Gastrocnemius medialis (tissue), 4 donors: Measurements from ENCODE around the gene CTU2. TPM values are rescaled to one million over a fixed set of nuclear protein-coding genes. Genes with fewer than 3 reads are reported as not detected.

Experiments
- ATAC-seq, 2 donors: fragments of 150-250 bp; one replicate each; pipeline ENCODE4 v1.9.1; 2016
- DNase-seq, 2 donors: peaks; one replicate each; pipeline ENCODE4 v3.0.0-alpha.2; 2019
- H3K27ac ChIP-seq, 4 donors: fragments of 200-600 bp; sonication (generic); 1 replicate in 1 of 4; 2 replicates in 3 of 4; pipeline ENCODE4 v1.5.1; 2016 to 2018; ENCODE audit warnings: mild to moderate bottlenecking in 2 of 4, moderate library complexity in 1 of 4
- H3K27me3 ChIP-seq, 3 donors: fragments of 200-600 bp; sonication (generic) in 2 of 3; 1 replicate in 1 of 3; 2 replicates in 2 of 3; pipeline versions ENCODE4 v1.5.1 to v1.6.0; 2016 to 2019; ENCODE audit warnings: mild to moderate bottlenecking in 1 of 3, moderate library complexity in 1 of 3
- H3K36me3 ChIP-seq, 2 donors: fragments of 200-600 bp; sonication (generic) in 1 of 2; one replicate each; pipeline ENCODE4 v1.5.1; 2017 to 2018
- H3K4me1 ChIP-seq, 2 donors: fragments of 200-600 bp; sonication (generic) in 1 of 2; one replicate each; pipeline ENCODE4 v1.5.1; 2016 to 2017; ENCODE audit warnings: mild to moderate bottlenecking in 2 of 2
- H3K4me3 ChIP-seq, 4 donors: fragments of 200-600 bp; sonication (generic) in 3 of 4; 1 replicate in 1 of 4; 2 replicates in 3 of 4; pipeline ENCODE4 v1.5.1; 2016 to 2019; ENCODE audit warnings: mild to moderate bottlenecking in 2 of 4
- H3K9me3 ChIP-seq, 3 donors: fragments of 200-600 bp; sonication (generic) in 2 of 3; 1 replicate in 1 of 3; 2 replicates in 2 of 3; pipeline ENCODE4 v1.5.1; 2016 to 2019
- POLR2A ChIP-seq, 2 donors: fragments of 450-650 bp; IDR thresholded peaks; one replicate each; pipeline ENCODE4 v1.6.1; 2017; ENCODE audit warnings: antibody characterized with exemption in 2 of 2, mild to moderate bottlenecking in 2 of 2, moderate library complexity in 2 of 2
- in situ Hi-C, 4 donors: fragments of 200-750 bp; cut with MboI; loops; one replicate each; pipeline versions ENCODE4 v1.15.0 to v1.8.0; 2017; ENCODE audit warnings: low sequenced_read_pairs in 4 of 4
- intact Hi-C: fragments of 100-400 bp; cut with DNase I; formaldehyde crosslinking; loops from one replicate; pipeline ENCODE4 v1.15.1; 2023; ENCODE audit warnings: low total_unique reads
- total RNA-seq, 4 donors: library from RNA; depleted of rRNA; stranded (reverse); fragments of >200 nt; gene quantifications; one replicate each; pipeline versions ENCODE4 v1.1.0 to v1.2.3, GENCODE V29; 2016
- TF ChIP-seq, protein P1 (sequence below), 5 experiments: fragments of 450-650 bp in 3 of 5; fragments of 200-600 bp in 2 of 5; sonication (generic) in 2 of 5; IDR thresholded peaks in 4 of 5; conservative IDR thresholded peaks in 1 of 5; 1 replicate in 4 of 5; 2 replicates in 1 of 5; pipeline ENCODE4 v1.5.1; 2016 to 2019; ENCODE audit warnings: antibody characterized with exemption in 5 of 5, mild to moderate bottlenecking in 3 of 5, moderate library complexity in 3 of 5

Gene CTU2
- total RNA-seq, 4 donors from 2014 or later = 11.1 to 17.7 (median 14.1) TPM

DNA sequence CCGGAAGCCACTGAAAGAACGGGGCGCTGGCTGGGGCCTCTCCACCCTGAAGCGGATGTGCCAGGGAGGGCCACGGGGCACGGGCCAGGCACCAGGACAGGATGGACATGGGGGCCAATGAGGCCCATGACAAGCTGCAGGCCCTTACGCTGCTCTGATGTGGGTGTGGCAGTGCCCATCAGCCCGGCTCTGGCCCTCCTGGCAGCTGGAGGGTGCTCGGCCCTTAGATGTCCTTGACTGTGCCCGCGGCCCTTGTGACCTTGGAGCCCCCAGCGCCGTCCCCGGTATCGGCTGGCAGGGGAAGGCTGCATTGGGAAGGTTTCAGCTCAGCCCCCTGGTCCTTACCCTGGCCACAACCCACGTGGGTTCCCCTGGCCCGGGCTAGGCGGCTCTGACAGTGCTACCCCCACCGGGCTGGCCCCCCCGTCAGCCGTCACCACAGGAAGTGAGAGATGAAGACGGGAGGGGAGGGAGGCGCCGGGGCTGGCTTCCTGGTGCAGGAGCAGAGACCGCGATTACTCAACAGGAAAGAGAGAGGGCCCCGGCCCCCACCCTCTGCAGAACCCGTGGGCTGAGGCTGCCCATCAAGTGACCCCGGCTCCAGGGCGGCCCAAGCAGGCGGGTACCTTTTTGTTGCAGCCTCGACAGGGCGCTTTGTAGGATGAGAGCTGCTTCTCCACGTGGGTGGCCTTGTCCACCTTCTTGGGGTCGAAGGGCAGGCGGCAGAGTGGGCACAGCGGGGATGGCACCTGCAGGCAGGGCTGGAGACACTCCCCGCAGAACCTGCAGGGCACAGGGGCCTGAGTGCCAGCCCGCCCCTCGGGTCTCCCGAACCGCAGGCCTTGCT lies 5.4 kb upstream of the CTU2 start:
- Histone ChIP-seq H3K27me3 (no peaks in the 10 kb centered on the region), H3K9me3 (no peaks in the 10 kb centered on the region), H3K27ac (peak overlapping the region in 3 of 4 donors; percentile 46 to 72 (median 71)), H3K4me3 (peak overlapping the region in 2 of 4 donors; percentile 2 to 24), H3K4me1 (peaks cover 18 to 19% of the 10 kb centered on the region in 2 donors), H3K36me3 (peaks cover 0 to 32% of the 10 kb centered on the region in 2 donors)
- intact Hi-C loops = loop anchor here (10.0 kb wide), 1 partner anchor 154 kb away; the partner anchor contains the start of genes GALNS and TRAPPC2L
- peak in 1 of 2 donors; percentile 26 for ATAC-seq
- TF ChIP-seq POLR2A (IDR thresholded peaks at IDR 0.05) = no peak
- TF ChIP-seq, protein P1, sequence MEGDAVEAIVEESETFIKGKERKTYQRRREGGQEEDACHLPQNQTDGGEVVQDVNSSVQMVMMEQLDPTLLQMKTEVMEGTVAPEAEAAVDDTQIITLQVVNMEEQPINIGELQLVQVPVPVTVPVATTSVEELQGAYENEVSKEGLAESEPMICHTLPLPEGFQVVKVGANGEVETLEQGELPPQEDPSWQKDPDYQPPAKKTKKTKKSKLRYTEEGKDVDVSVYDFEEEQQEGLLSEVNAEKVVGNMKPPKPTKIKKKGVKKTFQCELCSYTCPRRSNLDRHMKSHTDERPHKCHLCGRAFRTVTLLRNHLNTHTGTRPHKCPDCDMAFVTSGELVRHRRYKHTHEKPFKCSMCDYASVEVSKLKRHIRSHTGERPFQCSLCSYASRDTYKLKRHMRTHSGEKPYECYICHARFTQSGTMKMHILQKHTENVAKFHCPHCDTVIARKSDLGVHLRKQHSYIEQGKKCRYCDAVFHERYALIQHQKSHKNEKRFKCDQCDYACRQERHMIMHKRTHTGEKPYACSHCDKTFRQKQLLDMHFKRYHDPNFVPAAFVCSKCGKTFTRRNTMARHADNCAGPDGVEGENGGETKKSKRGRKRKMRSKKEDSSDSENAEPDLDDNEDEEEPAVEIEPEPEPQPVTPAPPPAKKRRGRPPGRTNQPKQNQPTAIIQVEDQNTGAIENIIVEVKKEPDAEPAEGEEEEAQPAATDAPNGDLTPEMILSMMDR (IDR thresholded peaks at IDR 0.05 in 4 of 5, conservative IDR thresholded peaks at IDR 0.05 in 1 of 5) = no peak
- in situ Hi-C loops = loop anchor here in 1 of 4 donors (10.0 kb wide), 1 partner anchor 126 kb away; the partner anchor contains the start of gene ZC3H18
- peak; percentile 75 to 78 for DNase-seq

DNA sequence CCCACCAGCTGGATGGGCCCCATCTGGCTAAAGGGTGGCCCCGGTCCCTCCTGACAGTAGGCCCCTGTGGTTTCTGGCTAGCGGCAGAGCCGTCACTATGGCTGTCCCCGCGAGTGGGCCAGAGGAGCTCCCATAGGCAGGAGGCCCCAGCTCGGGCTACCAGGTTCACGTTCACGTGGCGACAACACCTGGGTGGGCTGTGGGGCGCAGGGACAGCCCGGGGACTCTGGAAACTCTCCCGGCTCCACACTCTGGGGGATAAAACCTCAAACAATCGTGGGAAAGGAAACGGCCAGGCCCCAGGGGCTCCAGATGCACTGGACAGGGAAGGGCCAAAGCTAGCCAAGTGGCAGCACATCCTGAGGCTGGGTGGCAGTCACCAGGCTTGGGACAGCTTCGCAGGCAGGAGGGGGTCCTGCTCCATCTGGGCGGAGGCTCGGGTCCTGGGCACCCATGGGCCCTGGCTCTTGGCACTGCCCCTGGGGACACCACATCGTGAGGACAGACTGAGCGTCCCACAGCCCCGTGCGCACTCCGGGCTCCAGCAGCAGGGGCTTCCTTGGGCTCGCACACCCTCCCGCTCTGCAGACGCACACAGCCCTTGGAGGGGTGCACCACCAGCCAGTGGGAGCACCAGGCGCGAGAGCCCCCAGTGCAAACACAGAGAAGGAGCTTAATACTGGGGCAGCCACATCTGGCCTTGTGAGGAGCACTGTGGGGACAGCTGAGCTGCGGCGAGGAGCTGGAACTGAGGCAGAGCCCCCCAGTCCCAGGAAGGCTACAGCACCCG lies 4.5 kb upstream of the CTU2 start:
- peaks cover 15 to 18% of the 10 kb centered on the region in 2 donors for H3K4me1 ChIP-seq
- TF ChIP-seq, protein P1 (IDR thresholded peaks at IDR 0.05 in 4 of 5, conservative IDR thresholded peaks at IDR 0.05 in 1 of 5) = no peak
- TF ChIP-seq POLR2A (IDR thresholded peaks at IDR 0.05) = no peak
- H3K4me3 ChIP-seq = peak overlapping the region in 2 of 4 donors; percentile 2 to 24
- ATAC-seq (no peak), DNase-seq (no peak)
- in situ Hi-C loops = loop anchor here in 1 of 4 donors (10.0 kb wide), 1 partner anchor 127 kb away; the partner anchor contains the start of gene ZC3H18
- no peaks in the 10 kb centered on the region for H3K27me3 ChIP-seq
- peak overlapping the region in 3 of 4 donors; percentile 43 to 72 (median 71) for H3K27ac ChIP-seq
- intact Hi-C loops = loop anchor here (10.0 kb wide), 1 partner anchor 153 kb away; the partner anchor contains the start of genes GALNS and TRAPPC2L
- peaks cover 0 to 28% of the 10 kb centered on the region in 2 donors for H3K36me3 ChIP-seq
- no peaks in the 10 kb centered on the region for H3K9me3 ChIP-seq

DNA sequence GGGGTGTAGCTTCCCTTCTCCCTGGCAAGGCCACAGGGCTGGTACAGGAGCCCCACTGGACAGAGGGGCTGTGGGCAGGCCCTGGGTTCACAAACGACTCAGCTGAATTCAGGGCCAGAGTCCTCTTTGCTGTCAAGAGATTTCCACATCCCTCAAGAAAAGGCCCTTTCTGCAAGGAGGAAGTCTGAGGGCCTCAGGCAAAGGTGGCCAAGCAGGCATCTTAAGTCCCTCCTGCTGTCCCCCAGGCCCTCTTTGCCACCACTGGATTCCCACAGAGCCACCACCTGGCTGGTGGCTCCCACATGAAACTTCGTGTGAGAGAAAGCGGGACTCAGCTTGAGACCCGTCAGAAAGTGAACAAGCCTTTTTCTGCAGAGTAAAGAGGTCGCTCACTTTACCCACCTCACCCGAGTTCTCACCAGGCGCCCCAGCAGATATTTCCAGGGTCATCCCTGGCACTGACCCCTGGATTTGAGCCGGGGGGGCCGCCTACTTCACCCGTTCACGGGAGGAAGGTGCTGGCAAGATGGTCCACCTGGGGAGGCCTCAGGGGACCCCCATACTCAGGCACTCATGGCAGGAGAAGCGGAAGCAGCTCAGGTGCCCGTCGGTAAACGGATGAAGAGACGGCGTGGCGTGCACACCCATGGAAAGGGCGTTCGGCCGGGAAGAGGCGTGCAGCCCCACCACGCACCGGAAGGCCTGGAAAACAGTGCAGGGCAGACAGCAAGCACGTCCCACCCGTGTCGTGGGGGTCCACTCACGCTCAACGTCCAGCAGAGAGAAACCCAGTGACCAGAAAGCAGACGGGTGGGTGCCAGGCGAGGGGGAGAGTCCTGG lies 3.7 kb upstream of the CTU2 start:
- no peaks in the 10 kb centered on the region for H3K9me3 ChIP-seq
- DNase-seq (no peak), ATAC-seq (no peak)
- H3K4me1 ChIP-seq = peaks cover 23 to 26% of the 10 kb centered on the region in 2 donors
- H3K4me3 ChIP-seq = no peak overlapping the region
- TF ChIP-seq, protein P1 (IDR thresholded peaks at IDR 0.05 in 4 of 5, conservative IDR thresholded peaks at IDR 0.05 in 1 of 5) = no peak
- TF ChIP-seq POLR2A (IDR thresholded peaks at IDR 0.05) = no peak
- in situ Hi-C loops = loop anchor here in 1 of 4 donors (10.0 kb wide), 1 partner anchor 128 kb away; the partner anchor contains the start of gene ZC3H18
- peak overlapping the region in 3 of 4 donors; percentile 43 to 72 (median 71) for H3K27ac ChIP-seq
- H3K27me3 ChIP-seq = no peaks in the 10 kb centered on the region
- intact Hi-C loops = loop anchor here (10.0 kb wide), 1 partner anchor 152 kb away; the partner anchor contains the start of genes GALNS and TRAPPC2L
- peaks cover 0 to 20% of the 10 kb centered on the region in 2 donors for H3K36me3 ChIP-seq
